Middle frontal gyrus (tissue), 1 donor: Measurements from ENCODE around the gene CNEP1R1.

Experiments used
- DNase-seq: peaks from one replicate; pipeline ENCODE4 v3.0.0-alpha.2; 2015; ENCODE audit warnings: low spot score; ENCODE audit errors: extremely low spot score

Gene CNEP1R1

DNA sequence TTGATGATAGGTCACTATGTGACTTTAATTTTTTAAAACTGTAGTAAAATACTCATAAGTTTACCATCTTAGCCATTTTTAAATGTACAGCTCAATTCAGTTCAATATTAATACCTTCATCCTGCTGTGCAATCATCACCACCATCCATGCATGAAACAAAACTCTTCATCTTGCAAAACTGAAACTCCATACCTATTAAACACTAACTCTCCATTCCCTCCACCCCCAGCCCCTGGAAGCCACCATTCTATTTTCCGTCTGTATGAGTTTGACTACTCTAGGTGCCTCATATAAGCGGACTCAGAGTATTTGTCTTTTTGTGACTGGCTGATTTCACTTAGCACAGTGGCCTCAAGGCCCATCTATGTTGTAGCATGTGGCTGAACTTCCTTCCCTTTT is 9.4 kb upstream of the CNEP1R1 start:
- no peak for DNase-seq

DNA sequence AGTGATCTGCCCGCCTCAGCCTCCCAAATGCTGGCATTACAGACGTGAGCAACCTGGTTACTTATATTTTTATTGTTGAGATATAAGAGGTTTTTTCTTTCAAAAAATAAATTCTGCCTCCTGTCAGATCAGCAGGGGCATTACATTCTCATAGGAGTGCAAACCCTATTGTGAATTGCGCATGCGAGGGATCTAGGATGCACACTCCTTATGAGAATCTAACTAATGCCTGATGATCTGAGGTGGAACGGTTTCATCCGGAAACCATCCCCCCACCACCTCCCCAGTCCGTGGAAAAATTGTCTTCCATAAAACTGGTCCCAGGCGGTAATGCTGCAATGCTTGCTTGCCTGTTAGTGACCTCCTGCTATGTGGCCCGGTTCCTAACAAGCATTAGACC is 7.5 kb upstream of the CNEP1R1 start:
- DNase-seq = no peak

DNA sequence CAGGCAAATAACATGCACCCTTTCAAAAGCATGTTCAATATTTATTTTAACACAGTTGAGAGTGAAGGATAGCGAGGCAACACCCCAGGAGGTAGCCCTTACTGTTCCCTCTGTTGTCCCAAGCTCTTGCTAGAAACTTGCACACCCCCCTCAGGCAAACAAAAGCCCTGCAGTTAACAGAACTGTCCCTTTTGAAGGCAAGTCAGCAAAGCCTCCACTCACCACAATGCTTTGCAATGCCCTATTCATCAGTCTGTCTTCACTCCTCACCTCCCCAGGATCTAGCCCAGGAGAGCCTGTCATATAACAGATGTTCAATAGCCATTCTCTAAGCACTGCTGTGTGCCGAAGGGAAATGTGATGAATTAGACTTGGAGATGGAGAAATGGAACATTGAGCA is 3.5 kb upstream of the CNEP1R1 start:
- DNase-seq = no peak

- DNase-seq = no peak
These were observed 1.4 kb upstream of the CNEP1R1 start for GRCh38 chr16:50023641-50024040.

DNA sequence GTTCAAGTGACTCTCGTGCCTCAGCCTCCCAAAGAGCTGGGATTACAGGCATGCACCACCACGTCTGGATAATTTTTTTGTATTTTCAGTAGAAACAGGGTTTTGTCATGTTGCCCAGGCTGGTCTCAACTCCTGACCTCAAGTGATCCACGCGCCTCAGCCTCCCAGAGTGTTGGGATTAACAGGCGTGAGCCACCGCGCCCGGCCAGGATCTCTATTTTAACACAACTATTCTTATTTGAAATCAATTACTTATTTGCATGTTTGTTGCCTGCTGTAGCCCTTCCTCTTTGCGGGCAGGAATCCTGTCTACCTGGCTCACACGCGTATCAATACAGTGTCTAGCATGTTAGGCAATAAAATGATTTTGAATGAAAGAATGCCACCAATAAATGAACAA is 818 bp upstream of the CNEP1R1 start:
- DNase-seq = no peak

GRCh38 chr16:50025537-50025931 is 509 bp downstream of the CNEP1R1 start:
- no peak for DNase-seq

DNA sequence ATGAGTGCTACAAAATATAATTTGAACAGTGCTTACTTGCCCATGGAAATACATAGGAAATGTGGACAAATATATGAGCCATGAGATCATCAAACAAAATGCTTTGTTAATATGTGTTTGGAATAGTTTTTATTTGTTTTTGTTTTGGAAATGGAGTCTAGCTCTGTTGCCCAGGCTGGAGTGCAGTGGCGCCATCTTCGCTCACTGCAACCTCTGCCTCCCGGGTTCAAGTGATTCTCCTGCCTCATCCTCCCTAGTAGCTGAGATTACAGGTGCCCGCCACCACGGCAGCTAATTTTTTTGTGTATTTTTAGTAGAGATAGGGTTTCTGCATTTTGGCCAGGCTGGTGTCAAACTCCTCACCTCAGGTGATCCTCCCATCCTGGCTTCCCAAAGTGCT is 2.8 kb downstream of the CNEP1R1 start:
- no peak for DNase-seq

DNA sequence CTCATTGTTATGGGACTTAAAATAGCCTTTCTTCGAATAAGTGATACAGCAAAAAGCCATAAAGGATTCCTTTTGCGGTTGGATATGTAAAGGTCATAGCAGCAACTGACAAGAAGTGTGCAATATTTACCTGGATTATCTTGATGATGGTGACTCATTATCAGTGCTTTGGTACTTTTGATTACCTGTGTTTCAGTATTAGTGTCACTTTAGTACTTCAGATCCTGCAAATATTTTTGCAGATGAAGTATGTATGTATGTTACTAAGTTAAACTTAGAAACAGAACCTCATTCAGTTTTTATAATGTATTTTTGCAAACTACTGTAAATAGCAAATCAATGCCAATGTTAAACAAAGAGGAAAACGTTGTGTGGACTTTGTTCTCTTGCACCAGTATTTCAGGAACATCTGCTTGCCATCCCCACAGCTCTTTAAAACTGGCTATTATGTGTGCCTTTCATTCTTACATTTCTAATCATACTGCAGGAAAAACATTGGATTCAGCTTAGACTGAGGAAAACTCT is 10.5 kb downstream of the CNEP1R1 start:
- DNase-seq = no peak

GRCh38 chr16:50036426-50036825 is 11.4 kb downstream of the CNEP1R1 start:
- no peak for DNase-seq

DNA sequence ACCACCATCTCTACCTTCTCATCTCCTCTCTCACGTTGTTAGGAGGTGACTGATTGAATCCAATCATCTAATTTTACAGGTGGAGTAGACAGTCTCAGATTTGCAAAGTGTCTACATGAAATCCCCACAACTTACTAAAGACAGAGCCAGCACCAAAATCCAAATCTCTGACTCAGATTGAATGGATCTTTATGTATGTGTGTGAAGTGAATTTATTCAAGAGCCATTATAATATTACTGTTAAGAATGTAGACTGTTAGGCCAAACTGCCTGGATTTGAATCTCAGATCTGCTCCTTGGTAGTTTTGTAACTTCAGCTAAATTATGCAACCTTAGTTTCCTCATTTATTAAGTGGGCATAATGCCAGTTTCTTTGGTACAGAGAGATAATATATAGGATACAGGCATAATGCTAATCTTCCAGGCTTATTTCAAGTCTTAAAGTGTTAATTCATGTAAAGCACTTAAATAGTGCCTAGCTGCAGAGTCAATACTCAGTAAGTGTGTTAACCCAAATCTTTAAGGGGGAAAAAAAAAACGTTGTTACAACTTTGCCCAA is 12.7 kb downstream of the CNEP1R1 start:
- DNase-seq = no peak

- DNase-seq = no peak
These were observed 13.3 kb downstream of the CNEP1R1 start for GRCh38 chr16:50038286-50038685.

DNA sequence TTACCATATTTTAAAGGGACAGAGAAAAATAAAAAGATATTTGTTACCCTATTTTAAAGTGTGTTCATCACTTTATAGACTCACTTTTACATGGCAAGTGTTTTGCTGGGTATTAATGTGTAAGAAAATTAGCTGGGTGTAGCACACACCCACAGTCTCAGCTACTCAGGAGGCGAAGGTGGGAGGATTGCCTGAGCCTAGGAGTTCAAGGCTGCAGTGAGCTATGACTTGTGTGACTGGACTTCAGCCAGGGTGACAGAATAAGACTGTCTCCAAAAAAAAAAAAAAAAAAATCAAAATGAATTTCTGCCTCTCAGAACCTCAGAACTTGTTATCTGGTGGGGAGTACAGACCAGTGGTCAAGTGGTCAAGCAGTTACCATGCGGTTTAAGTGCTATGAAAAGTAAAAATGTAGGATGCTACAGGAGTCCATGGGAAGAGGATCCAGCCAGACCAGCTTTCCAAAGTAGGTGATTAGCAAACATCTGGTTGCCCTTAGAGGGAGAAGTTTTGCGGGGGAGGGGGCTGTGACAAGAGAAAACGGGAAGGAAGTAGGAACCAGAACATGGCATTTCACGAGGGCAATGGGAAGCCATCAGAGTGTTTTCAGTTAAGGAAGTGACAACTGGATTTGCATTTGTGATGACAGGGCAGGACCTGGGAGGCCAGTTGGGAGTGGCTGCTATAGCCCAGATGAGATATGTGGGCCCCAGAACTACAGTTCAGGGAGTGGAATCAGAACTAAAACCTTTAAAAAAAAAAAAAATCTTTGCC is 13.9 kb downstream of the CNEP1R1 start:
- DNase-seq = no peak

DNA sequence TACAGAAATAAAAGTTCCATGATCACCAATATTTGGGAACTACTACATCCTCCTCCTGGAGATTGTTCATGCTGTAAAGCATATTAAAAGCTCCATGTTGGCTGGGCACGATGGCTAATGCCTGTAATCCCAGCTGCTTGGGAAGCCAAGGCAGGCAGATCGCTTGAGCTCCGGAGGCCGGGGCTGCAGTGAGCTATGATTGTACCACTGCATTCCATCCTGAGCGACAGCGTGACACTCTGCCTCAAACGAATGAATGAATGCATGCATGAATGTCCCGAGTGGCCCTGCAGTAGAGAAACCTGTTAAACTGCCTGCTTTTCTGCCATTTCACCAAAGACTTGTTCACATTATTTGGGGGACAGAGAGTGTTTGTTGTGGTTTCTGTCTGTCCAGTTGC is 15.0 kb downstream of the CNEP1R1 start:
- DNase-seq = no peak

- DNase-seq = no peak
These were observed 15.7 kb downstream of the CNEP1R1 start for GRCh38 chr16:50040710-50041109.

GRCh38 chr16:50043358-50043757 is 18.3 kb downstream of the CNEP1R1 start:
- DNase-seq = no peak

GRCh38 chr16:50045412-50045811 is 20.4 kb downstream of the CNEP1R1 start:
- no peak for DNase-seq

GRCh38 chr16:50046853-50047252 is 21.8 kb downstream of the CNEP1R1 start:
- no peak for DNase-seq

DNA sequence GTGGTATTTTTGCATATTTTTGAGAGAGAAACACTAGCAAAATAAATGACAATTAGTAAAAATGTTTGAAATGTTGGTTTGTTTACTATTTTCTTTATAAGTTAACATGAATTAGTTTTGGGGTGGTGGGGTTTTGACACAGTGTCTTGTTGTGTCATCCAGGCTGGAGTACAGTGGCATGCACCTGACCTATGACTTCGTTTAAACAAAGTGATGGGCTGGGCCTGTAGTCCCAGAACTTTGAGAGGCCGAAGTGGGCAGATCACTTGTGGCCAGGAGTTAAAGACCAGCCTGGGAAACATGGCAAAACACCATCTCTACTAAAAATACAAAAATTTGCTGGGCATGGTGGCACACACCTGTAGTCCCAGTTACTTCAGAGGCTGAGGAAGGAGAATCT is 22.8 kb downstream of the CNEP1R1 start:
- DNase-seq = no peak

DNA sequence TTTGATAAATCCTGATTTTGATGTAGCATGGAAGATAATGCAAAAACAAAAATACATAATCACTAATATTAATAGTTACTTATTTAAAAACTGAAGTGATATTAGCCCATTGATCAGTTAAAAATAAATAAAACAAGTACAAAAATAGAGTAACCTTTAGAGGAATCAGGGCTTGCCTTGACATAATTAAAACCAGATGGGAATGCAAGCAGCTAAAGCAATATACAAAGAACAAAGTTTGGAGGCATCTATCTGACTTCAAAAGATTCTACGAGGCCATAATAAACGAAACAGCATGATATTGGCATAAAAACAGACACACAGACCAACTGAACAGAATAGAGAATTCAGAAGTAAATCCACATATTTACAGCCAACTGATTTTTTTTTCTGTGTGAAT is 25.8 kb downstream of the CNEP1R1 start:
- DNase-seq = no peak

GRCh38 chr16:50056226-50056625 is 31.2 kb downstream of the CNEP1R1 start:
- no peak for DNase-seq

- DNase-seq = no peak
These were observed 33.2 kb downstream of the CNEP1R1 start for GRCh38 chr16:50058091-50058771.

- DNase-seq = no peak
These were observed 34.1 kb downstream of the CNEP1R1 start for GRCh38 chr16:50059111-50059510.

- DNase-seq = no peak
These were observed 34.6 kb downstream of the CNEP1R1 start for GRCh38 chr16:50059669-50060068.
